K562 (cell line): ENCODE measurements around the gene SVBP.

Experiments
- BDP1 ChIP-seq: IDR thresholded peaks from 3 replicates; pipeline ENCODE4 v1.6.1; 2011; ENCODE audit not compliant: insufficient read length, insufficient read depth
- CTCF ChIP-seq, 3 experiments: IDR thresholded peaks in 2 of 3; conservative IDR thresholded peaks in 1 of 3; 2 replicates each; pipeline ENCODE4 v1.5.1; 2011 to 2012; ENCODE audit warnings: low read length in 3 of 3, mild to moderate bottlenecking in 3 of 3, control low read depth in 2 of 3, improper control_type of control experiment in 1 of 3, inconsistent platforms in 1 of 3, low read depth in 1 of 3, mixed read lengths in 1 of 3, moderate library complexity in 1 of 3; ENCODE audit not compliant: insufficient read depth in 2 of 3
- FOSL1 ChIP-seq: fragments of 200-800 bp; sonication (Bioruptor generic); conservative IDR thresholded peaks from 2 replicates; pipeline ENCODE4 v1.6.1; 2016; ENCODE audit warnings: missing genetic modification characterization, missing compliant biosample characterization
- NBN ChIP-seq: fragments of 450-650 bp; IDR thresholded peaks from 2 replicates; pipeline ENCODE4 v1.6.1; 2016; ENCODE audit warnings: low read depth, mild to moderate bottlenecking
- TF ChIP-seq, protein P1 (sequence below): sonication (generic); formaldehyde crosslinking; IDR thresholded peaks from 2 replicates; pipeline ENCODE4 v1.8.0; 2022; ENCODE audit warnings: mild to moderate bottlenecking, missing genetic modification reagents

GRCh38 chr1:42761567-42761966, 55.6 kb downstream of the SVBP start:
- TF ChIP-seq NBN: no peak
- no peak for TF ChIP-seq FOSL1
- no peak for TF ChIP-seq BDP1
- TF ChIP-seq CTCF (IDR thresholded peaks at IDR 0.05 in 2 of 3, conservative IDR thresholded peaks at IDR 0.05 in 1 of 3; ENCODE audit: insufficient read depth in 2 of 3, low read depth in 1 of 3, low read length in 3 of 3): no peak
- TF ChIP-seq, protein P1, sequence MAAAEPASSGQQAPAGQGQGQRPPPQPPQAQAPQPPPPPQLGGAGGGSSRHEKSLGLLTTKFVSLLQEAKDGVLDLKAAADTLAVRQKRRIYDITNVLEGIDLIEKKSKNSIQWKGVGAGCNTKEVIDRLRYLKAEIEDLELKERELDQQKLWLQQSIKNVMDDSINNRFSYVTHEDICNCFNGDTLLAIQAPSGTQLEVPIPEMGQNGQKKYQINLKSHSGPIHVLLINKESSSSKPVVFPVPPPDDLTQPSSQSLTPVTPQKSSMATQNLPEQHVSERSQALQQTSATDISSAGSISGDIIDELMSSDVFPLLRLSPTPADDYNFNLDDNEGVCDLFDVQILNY: no peak
